SK-N-MC (cell line): ENCODE data around the gene LRFN5.
"Not testable (repeated sequence)": the region's sequence is repeated elsewhere in the genome, so short reads cannot be mapped to it uniquely, and the experiment has no call there.

ENCODE experiments used
- DNase-seq: peaks from one replicate; pipeline ENCODE4 v3.0.0-alpha.2; 2011; ENCODE audit warnings: low read depth, low spot score
- H3K27ac ChIP-seq: fragments of 200-600 bp; sonication (generic); 2 replicates; pipeline ENCODE4 v1.5.1; 2016; ENCODE audit warnings: mixed run types
- H3K36me3 ChIP-seq: fragments of 200-600 bp; sonication (generic); 2 replicates; pipeline ENCODE4 v1.6.1; 2017; ENCODE audit warnings: antibody characterized with exemption, low read length, mixed read lengths; ENCODE audit not compliant: insufficient read depth
- H3K4me3 ChIP-seq: fragments of 200-600 bp; sonication (generic); 2 replicates; pipeline ENCODE4 v1.5.1; 2016
- H3K9ac ChIP-seq: fragments of 200-600 bp; sonication (generic); 2 replicates; pipeline ENCODE4 v1.8.0; 2017; ENCODE audit warnings: mixed run types, mixed read lengths; ENCODE audit not compliant: insufficient read length
- H3K9me3 ChIP-seq: fragments of 200-600 bp; sonication (generic); 2 replicates; pipeline ENCODE4 v1.6.1; 2017; ENCODE audit warnings: low read depth, mild to moderate bottlenecking, antibody characterized with exemption, low read length, moderate library complexity, mixed read lengths
- EZH2 ChIP-seq: fragments of 200-600 bp; sonication (generic); IDR thresholded peaks from one replicate; pipeline ENCODE4 v1.6.1; 2017; ENCODE audit warnings: antibody characterized with exemption
- FOXP2 ChIP-seq: optimal IDR thresholded peaks from 2 replicates; pipeline ENCODE3; 2011; ENCODE audit warnings: mild to moderate bottlenecking, moderate library complexity; ENCODE audit not compliant: insufficient read depth; ENCODE audit errors: extremely low read length, control extremely low read depth
- POLR2AphosphoS5 ChIP-seq: IDR thresholded peaks from 2 replicates; pipeline ENCODE4 v1.6.1; 2012; ENCODE audit warnings: mild to moderate bottlenecking, low read depth, low read length, borderline replicate concordance

LRFN5 gene

GRCh38 chr14:41905394-41905964 is 298.8 kb downstream of the LRFN5 start:
- no peak for TF ChIP-seq POLR2AphosphoS5
- no peak for TF ChIP-seq FOXP2
- TF ChIP-seq EZH2, result no peak
- H3K4me3 ChIP-seq, result no peak overlapping the region
- no peak for DNase-seq

GRCh38 chr14:41911155-41911554 is 304.5 kb downstream of the LRFN5 start:
- not testable (repeated sequence) for H3K9me3 ChIP-seq, H3K9ac ChIP-seq, H3K27ac ChIP-seq, H3K36me3 ChIP-seq, H3K4me3 ChIP-seq, DNase-seq

More at GRCh38 chr14:41905394-41905964, 298.8 kb downstream of the LRFN5 start:
- Histone ChIP-seq H3K9me3 (no peaks in the 10 kb centered on the region), H3K9ac (no peak overlapping the region), H3K36me3 (no peaks in the 10 kb centered on the region), H3K27ac (no peak overlapping the region)

- TF ChIP-seq FOXP2, result no peak
- TF ChIP-seq POLR2AphosphoS5, result no peak
- no peak for TF ChIP-seq EZH2
- Histone ChIP-seq H3K27ac (no peak overlapping the region), H3K4me3 (no peak overlapping the region), H3K9ac (no peak overlapping the region), H3K36me3 (no peaks in the 10 kb centered on the region), H3K9me3 (no peaks in the 10 kb centered on the region)
- DNase-seq, result no peak
Observed at GRCh38 chr14:41913398-41913797, 306.7 kb downstream of the LRFN5 start.

GRCh38 chr14:41915732-41916131 is 309.1 kb downstream of the LRFN5 start:
- Histone ChIP-seq H3K27ac (no peak overlapping the region), H3K4me3 (no peak overlapping the region), H3K9me3 (no peaks in the 10 kb centered on the region), H3K36me3 (no peaks in the 10 kb centered on the region), H3K9ac (no peak overlapping the region)
- TF ChIP-seq EZH2 (no peak), FOXP2 (no peak), POLR2AphosphoS5 (no peak)
- DNase-seq, result no peak

- Histone ChIP-seq H3K4me3 (no peak overlapping the region), H3K9me3 (no peaks in the 10 kb centered on the region), H3K9ac (no peak overlapping the region), H3K36me3 (no peaks in the 10 kb centered on the region), H3K27ac (no peak overlapping the region)
- TF ChIP-seq FOXP2, result no peak
- TF ChIP-seq EZH2, result no peak
- TF ChIP-seq POLR2AphosphoS5, result no peak
- DNase-seq, result no peak
Observed at GRCh38 chr14:41916313-41916712, 309.6 kb downstream of the LRFN5 start.

- DNase-seq, result peak; percentile 16
- Histone ChIP-seq H3K9ac (no peak overlapping the region), H3K9me3 (no peaks in the 10 kb centered on the region), H3K36me3 (no peaks in the 10 kb centered on the region), H3K4me3 (no peak overlapping the region), H3K27ac (no peak overlapping the region)
- TF ChIP-seq EZH2, result no peak
- TF ChIP-seq FOXP2, result no peak
- no peak for TF ChIP-seq POLR2AphosphoS5
Observed at GRCh38 chr14:41925409-41925808, 318.7 kb downstream of the LRFN5 start.

GRCh38 chr14:41950428-41951151 is 343.9 kb downstream of the LRFN5 start:
- H3K27ac ChIP-seq, result no peak overlapping the region
- H3K36me3 ChIP-seq, result no peaks in the 10 kb centered on the region; the same call in 1 of the 2 replicates
- no peak for TF ChIP-seq FOXP2
- TF ChIP-seq EZH2, result no peak
- TF ChIP-seq POLR2AphosphoS5, result no peak
- 0 out of 2 replicates have a peak, but pooled peaks cover 4% of the 10 kb centered on the region for H3K9me3 ChIP-seq
- H3K4me3 ChIP-seq, result peak overlapping the region; percentile 51
- H3K9ac ChIP-seq, result no peak overlapping the region
- peak; percentile 20 for DNase-seq
